Liver (tissue), 9 donors: ENCODE measurements around the gene GNG7. TPM values are rescaled to one million over a fixed set of nuclear protein-coding genes. Genes with fewer than 3 reads are reported as not detected.

Experiments used
- DNase-seq: peaks from one replicate; pipeline ENCODE4 v3.0.0-alpha.2; 2017; ENCODE audit warnings: low spot score
- H3K27ac ChIP-seq, 2 donors: one replicate each; pipeline ENCODE4 v1.7.0; 2013; ENCODE audit warnings: inconsistent platforms in 2 of 2, low read length in 2 of 2, control low read depth in 1 of 2, low read depth in 1 of 2, mild to moderate bottlenecking in 1 of 2
- H3K27me3 ChIP-seq, 4 donors: one replicate each; pipeline versions ENCODE4 v1.6.1 to v1.7.0; 2013; ENCODE audit warnings: low read length in 3 of 4, inconsistent platforms in 1 of 4, mild to moderate bottlenecking in 1 of 4, moderate library complexity in 1 of 4; ENCODE audit not compliant: control insufficient read depth in 4 of 4, insufficient read depth in 4 of 4
- H3K36me3 ChIP-seq, 4 donors: one replicate each; pipeline versions ENCODE4 v1.6.1 to v1.7.0; 2013; ENCODE audit warnings: low read length in 3 of 4, mild to moderate bottlenecking in 3 of 4, low read depth in 1 of 4, moderate library complexity in 1 of 4; ENCODE audit not compliant: control insufficient read depth in 4 of 4, insufficient read depth in 3 of 4
- H3K4me1 ChIP-seq, 4 donors: one replicate each; pipeline versions ENCODE4 v1.6.1 to v1.7.0; 2013; ENCODE audit warnings: low read length in 3 of 4, mild to moderate bottlenecking in 3 of 4, moderate library complexity in 1 of 4; ENCODE audit not compliant: control insufficient read depth in 4 of 4, insufficient read depth in 4 of 4
- H3K4me3 ChIP-seq, 3 donors: one replicate each; pipeline versions ENCODE4 v1.6.1 to v1.7.0; 2013; ENCODE audit warnings: low read length in 3 of 3, control low read depth in 1 of 3, low read depth in 1 of 3, mild to moderate bottlenecking in 1 of 3
- H3K9ac ChIP-seq, 2 donors: one replicate each; pipeline ENCODE4 v1.7.0; 2013; ENCODE audit warnings: low read length in 2 of 2, mild to moderate bottlenecking in 2 of 2, moderate library complexity in 2 of 2, control low read depth in 1 of 2, low read depth in 1 of 2
- H3K9me3 ChIP-seq, 4 donors: one replicate each; pipeline versions ENCODE4 v1.6.1 to v1.7.0; 2013; ENCODE audit warnings: low read length in 3 of 4; ENCODE audit not compliant: control insufficient read depth in 4 of 4
- FOXA1 ChIP-seq: IDR thresholded peaks from 2 replicates; pipeline ENCODE4 v1.6.1; 2016; ENCODE audit warnings: antibody characterized with exemption
- GABPA ChIP-seq, 2 donors: IDR thresholded peaks in 1 of 2; conservative IDR thresholded peaks in 1 of 2; 2 replicates each; pipeline ENCODE4 v1.6.1; 2016; ENCODE audit warnings: antibody characterized with exemption in 2 of 2, mild to moderate bottlenecking in 1 of 2, moderate library complexity in 1 of 2
- HNF4A ChIP-seq, 2 donors: conservative IDR thresholded peaks; 2 replicates each; pipeline ENCODE4 v1.6.1; 2016; ENCODE audit warnings: antibody characterized with exemption in 2 of 2, mild to moderate bottlenecking in 2 of 2
- HNF4G ChIP-seq: IDR thresholded peaks from 2 replicates; pipeline ENCODE4 v1.6.1; 2016; ENCODE audit warnings: antibody characterized with exemption
- RAD21 ChIP-seq, 2 donors: IDR thresholded peaks; 2 replicates each; pipeline ENCODE4 v1.6.1; 2016; ENCODE audit warnings: antibody characterized with exemption in 2 of 2, mild to moderate bottlenecking in 2 of 2
- RXRA ChIP-seq, 2 donors: IDR thresholded peaks; 2 replicates each; pipeline ENCODE4 v1.6.1; 2017 to 2018; ENCODE audit warnings: antibody characterized with exemption in 2 of 2, mild to moderate bottlenecking in 1 of 2
- SP1 ChIP-seq: IDR thresholded peaks from 2 replicates; pipeline ENCODE4 v1.6.1; 2018; ENCODE audit warnings: antibody characterized with exemption, mild to moderate bottlenecking
- TAF1 ChIP-seq: conservative IDR thresholded peaks from 2 replicates; pipeline ENCODE4 v1.6.1; 2016; ENCODE audit warnings: antibody characterized with exemption, mild to moderate bottlenecking
- YY1 ChIP-seq: IDR thresholded peaks from 2 replicates; pipeline ENCODE4 v1.6.1; 2016; ENCODE audit warnings: antibody characterized with exemption, mild to moderate bottlenecking
- WGBS: extraction: QIAGEN DNeasy Blood & Tissue Kit; methylation state at CpG from one replicate; pipeline ENCODE4 v1.1.7; 2013; 5-methylcytosine and 5-hydroxymethylcytosine counted together
- polyA plus RNA-seq, 2 donors: library from polyadenylated mRNA; stranded (reverse) in 1 of 2; unstranded in 1 of 2; fragments of 200-250 nt in 1 of 2; fragments of >200 nt in 1 of 2; fragmentation: Nextera tagmentation in 1 of 2; extraction: Ambion mirVana in 1 of 2; gene quantifications; one replicate each; pipeline versions ENCODE4 v1.2.1 to v1.2.3, GENCODE V29; 2013 to 2015
- total RNA-seq, 2 donors: library from RNA; depleted of rRNA; stranded (reverse); fragments of >200 nt; gene quantifications; one replicate each; pipeline ENCODE4 v1.2.3, GENCODE V29; 2014
- TF ChIP-seq, protein P1 (sequence below): fragments of 150-350 bp; IDR thresholded peaks from 2 replicates; pipeline ENCODE4 v1.5.1; 2017; ENCODE audit warnings: improper control_type of control experiment, low read depth, low read length; ENCODE audit not compliant: missing input control
- TF ChIP-seq, protein P2 (sequence below): IDR thresholded peaks from 2 replicates; pipeline ENCODE4 v1.6.1; 2016; ENCODE audit warnings: antibody characterized with exemption
- donor health status: healthy.
- donor health status: healthy.
- donor health status: healthy.
- donor health status: healthy.
- donor health status: healthy.

The GNG7 gene
- total and polyA plus RNA-seq, 4 donors, result 0.75 to 1.9 (median 1.1) TPM

DNA sequence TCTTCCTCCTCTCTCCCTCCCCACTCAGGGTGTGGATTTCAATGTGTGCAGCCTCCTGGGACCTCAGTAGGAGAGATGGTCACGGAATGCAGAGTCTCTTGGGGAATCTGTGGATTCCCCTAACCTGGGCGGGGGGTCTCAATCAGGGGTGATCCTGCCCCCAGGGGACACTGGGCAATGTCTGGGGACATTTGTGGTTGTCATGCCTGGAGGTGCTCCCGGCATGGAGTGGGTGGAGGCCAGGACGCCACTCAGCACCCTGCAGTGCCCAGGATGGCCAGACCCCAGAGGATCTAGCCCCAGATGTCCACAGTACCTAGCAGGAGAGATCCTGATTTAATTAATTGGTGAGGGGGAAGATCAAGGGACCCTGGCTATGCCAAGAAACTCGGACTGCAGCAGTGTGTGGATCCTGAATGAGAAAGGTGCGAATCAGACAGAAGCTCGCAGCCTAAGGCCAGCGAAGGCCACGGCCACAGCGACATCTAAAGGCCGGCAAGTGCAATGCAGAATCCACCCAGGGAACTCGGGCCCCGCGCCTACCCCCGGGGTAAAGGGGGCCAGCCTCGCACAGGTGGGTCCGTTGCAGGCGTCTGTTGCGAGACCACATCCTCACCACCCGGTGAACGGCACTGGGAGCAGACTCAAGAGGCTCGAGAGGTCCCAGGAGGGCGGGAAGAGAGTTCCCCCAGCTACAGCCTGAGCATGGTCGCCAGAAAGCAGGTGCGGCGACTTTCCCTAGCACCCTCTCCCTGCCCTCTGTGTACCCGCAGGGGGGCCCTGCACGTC lies 88.8 kb downstream of the GNG7 start (continued):
- TF ChIP-seq, protein P1, sequence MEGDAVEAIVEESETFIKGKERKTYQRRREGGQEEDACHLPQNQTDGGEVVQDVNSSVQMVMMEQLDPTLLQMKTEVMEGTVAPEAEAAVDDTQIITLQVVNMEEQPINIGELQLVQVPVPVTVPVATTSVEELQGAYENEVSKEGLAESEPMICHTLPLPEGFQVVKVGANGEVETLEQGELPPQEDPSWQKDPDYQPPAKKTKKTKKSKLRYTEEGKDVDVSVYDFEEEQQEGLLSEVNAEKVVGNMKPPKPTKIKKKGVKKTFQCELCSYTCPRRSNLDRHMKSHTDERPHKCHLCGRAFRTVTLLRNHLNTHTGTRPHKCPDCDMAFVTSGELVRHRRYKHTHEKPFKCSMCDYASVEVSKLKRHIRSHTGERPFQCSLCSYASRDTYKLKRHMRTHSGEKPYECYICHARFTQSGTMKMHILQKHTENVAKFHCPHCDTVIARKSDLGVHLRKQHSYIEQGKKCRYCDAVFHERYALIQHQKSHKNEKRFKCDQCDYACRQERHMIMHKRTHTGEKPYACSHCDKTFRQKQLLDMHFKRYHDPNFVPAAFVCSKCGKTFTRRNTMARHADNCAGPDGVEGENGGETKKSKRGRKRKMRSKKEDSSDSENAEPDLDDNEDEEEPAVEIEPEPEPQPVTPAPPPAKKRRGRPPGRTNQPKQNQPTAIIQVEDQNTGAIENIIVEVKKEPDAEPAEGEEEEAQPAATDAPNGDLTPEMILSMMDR, result peak; percentile 84
- TF ChIP-seq SP1 (no peak), YY1 (no peak), FOXA1 (no peak)

DNA sequence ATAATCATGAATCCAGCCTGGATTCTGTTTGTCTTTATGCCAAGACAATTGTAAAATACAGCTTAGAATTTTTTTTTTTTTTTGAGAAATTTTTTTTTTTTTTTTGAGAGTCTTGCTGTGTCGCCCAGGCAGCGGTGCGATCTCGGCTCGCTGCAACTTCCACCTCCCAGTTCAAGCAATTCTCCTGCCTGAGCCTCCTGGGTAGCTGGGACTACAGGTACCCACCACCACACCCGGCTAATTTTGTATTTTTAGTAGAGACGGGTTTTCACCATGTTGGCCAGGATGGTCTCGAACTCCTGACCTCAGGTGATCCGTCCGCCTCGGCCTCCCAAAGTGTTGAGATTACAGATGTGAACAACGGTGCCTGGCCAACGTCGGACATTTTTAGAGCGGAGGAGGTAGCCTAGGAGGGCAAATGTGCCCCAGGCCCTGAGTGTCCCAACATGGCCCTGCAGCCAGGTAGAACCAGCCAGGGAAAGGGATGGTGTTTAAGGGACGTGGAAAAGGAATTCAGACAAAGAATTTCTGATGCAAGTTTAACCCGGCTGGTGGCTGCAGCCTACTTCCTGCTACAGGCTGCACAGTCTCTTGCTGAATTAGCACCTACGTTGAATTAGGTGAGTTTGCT lies 89.8 kb downstream of the GNG7 start:
- DNase-seq, result no peak
- TF ChIP-seq, protein P1, result no peak
- no peak for TF ChIP-seq RXRA (IDR thresholded peaks at IDR 0.05)
- TF ChIP-seq HNF4A (conservative IDR thresholded peaks at IDR 0.05), result no peak
- no peak for TF ChIP-seq HNF4G
- TF ChIP-seq TAF1, result no peak
- TF ChIP-seq, protein P2, sequence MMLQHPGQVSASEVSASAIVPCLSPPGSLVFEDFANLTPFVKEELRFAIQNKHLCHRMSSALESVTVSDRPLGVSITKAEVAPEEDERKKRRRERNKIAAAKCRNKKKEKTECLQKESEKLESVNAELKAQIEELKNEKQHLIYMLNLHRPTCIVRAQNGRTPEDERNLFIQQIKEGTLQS, result no peak
- no peak overlapping the region for H3K4me3 ChIP-seq
- no peaks in the 10 kb centered on the region for H3K36me3 ChIP-seq
- no peak overlapping the region for H3K9ac ChIP-seq
- H3K9me3 ChIP-seq, result no peaks in the 10 kb centered on the region
- H3K27ac ChIP-seq, result no peak overlapping the region
- 88% methylated on average over 18 of the region's 18 CpGs for WGBS
- peaks cover 0 to 16% (median 10%) of the 10 kb centered on the region in 4 donors for H3K4me1 ChIP-seq
- no peaks in the 10 kb centered on the region for H3K27me3 ChIP-seq

DNA sequence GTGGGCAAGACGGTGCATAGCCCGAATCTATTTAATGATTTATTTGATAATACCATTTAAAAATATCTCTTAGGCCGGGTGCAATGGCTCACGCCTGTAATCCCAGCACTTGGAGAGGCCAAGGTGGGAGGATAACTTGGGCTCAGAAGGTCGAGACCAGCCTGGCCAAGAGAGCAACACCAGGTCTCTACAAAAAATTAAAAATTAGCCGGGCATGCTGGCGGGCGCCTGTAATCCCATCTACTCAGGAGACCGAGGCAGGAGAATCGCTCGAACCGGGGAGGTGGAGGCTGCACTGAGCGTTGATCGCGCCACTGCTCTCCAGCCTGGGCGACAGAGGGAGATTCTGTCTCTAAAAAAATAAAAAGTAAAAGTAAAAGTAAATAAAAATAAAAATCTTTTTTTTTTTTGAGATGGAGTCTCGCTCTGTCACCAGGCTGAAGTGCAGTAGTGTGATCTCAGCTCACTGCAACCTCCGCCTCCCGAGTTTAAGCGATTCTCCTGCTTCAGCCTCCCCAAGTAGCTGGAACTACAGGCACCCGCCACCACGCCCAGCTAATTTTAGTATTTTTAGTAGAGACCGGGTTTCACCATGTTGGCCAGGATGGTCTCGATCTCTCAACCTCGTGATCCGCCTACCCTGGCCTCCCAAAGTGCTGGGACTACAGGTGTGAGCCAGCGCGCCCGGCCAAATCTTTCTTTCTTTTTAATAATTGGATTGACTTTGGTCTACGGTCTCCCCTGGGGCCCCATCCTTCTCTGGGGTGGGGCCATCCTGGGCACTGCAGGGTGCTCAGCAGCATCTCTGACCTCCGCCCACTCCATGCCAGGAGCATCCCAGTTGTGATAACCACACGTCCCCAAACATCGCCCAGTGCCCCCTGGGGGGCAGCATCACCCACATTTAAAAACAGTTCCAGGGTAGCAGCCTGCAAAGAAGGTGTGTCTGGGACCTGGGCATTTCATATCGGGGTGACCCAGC lies 90.7 kb downstream of the GNG7 start:
- 68% methylated on average over 34 of the region's 34 CpGs for WGBS
- H3K4me1 ChIP-seq, result peaks cover 0 to 13% (median 4%) of the 10 kb centered on the region in 4 donors
- H3K9me3 ChIP-seq, result no peaks in the 10 kb centered on the region
- DNase-seq, result no peak
- no peaks in the 10 kb centered on the region for H3K36me3 ChIP-seq
- H3K27ac ChIP-seq, result no peak overlapping the region
- TF ChIP-seq GABPA (IDR thresholded peaks at IDR 0.05 in 1 of 2, conservative IDR thresholded peaks at IDR 0.05 in 1 of 2) (no peak), RAD21 (IDR thresholded peaks at IDR 0.05) (peak in 1 of 2 donors; percentile 18)
- no peak overlapping the region for H3K4me3 ChIP-seq
- H3K9ac ChIP-seq, result no peak overlapping the region
- no peaks in the 10 kb centered on the region for H3K27me3 ChIP-seq
